HepG2 (cell line): ENCODE results near the gene NISCH. TPM values are rescaled to one million over a fixed set of nuclear protein-coding genes. Genes with fewer than 3 reads are reported as not detected.
A peak's percentile ranks its signal among the peaks of the same experiment; 100 is the strongest.

Source experiments
- ATAC-seq: fragments of 200-7000 bp; cut with Tn5 transposase; 3 replicates; pipeline ENCODE4 v1.9.1; 2020; ENCODE audit warnings: mild to moderate bottlenecking, moderate library complexity
- BruUV-seq: library from RNA; stranded (reverse); fragments of 400-500 nt; replicated peaks from 2 replicates; lab custom pipeline; 2021; lab: Mats Ljungman, UMichigan
- CTCF ChIA-PET: fragments of 300-600 bp; formaldehyde crosslinking; extraction: SDS; loops from one replicate; lab custom pipeline; 2021; ENCODE audit warnings: low total read pairs, inconsistent platforms, low intra/inter-chr PET ratio; lab: Yijun Ruan, JAX
- POLR2A ChIA-PET: fragments of 350-600 bp; sonication (Branson Sonifier 250); formaldehyde crosslinking; loops from one replicate; lab custom pipeline; 2020; ENCODE audit warnings: antibody characterized with exemption, inconsistent platforms; lab: Yijun Ruan, JAX
- DNase-seq: peaks from one replicate; pipeline ENCODE4 v3.0.0-alpha.2; 2015; ENCODE audit warnings: low spot score
- FAIRE-seq: peaks from 3 replicates; lab custom pipeline; 2011; peaks lifted over from hg19 to GRCh38; lab: Jason Lieb, UNC
- H2AFZ ChIP-seq: one replicate; pipeline ENCODE4 v1.6.1; 2011; ENCODE audit warnings: low read length, inconsistent platforms
- H3K27ac ChIP-seq: fragments of 300-600 bp; 3 replicates; pipeline ENCODE4 v1.8.0; 2011; ENCODE audit warnings: mixed run types, mild to moderate bottlenecking, mixed read lengths, low read length, inconsistent platforms; ENCODE audit not compliant: insufficient read depth; ENCODE audit errors: extremely low read length
- H3K27me3 ChIP-seq, 2 experiments: fragments of 200-600 bp in 1 of 2; 2 replicates in 1 of 2; 3 replicates in 1 of 2; pipeline versions ENCODE4 v1.6.0 to v1.8.0; 2011; ENCODE audit warnings: low read length in 2 of 2, mild to moderate bottlenecking in 2 of 2, moderate library complexity in 2 of 2, inconsistent platforms in 1 of 2; ENCODE audit not compliant: insufficient read depth in 2 of 2, control insufficient read depth in 1 of 2
- H3K36me3 ChIP-seq, 2 experiments: fragments of 200-600 bp in 1 of 2; replicated peaks in 1 of 2; 2 replicates in 1 of 2; 3 replicates in 1 of 2; pipeline versions ENCODE4 v1.5.1 to v1.8.0; 2011; ENCODE audit warnings: low read length in 2 of 2, inconsistent platforms in 1 of 2; ENCODE audit not compliant: insufficient read depth in 2 of 2, control insufficient read depth in 1 of 2
- H3K4me1 ChIP-seq: 2 replicates; pipeline ENCODE4 v1.5.1; 2012; ENCODE audit warnings: low read length, inconsistent platforms; ENCODE audit not compliant: insufficient read depth
- H3K4me2 ChIP-seq: 2 replicates; pipeline ENCODE4 v1.6.0; 2011; ENCODE audit warnings: low read depth, low read length, inconsistent platforms
- H3K4me3 ChIP-seq, 3 experiments: fragments of 200-600 bp in 1 of 3; sonication (generic), shearing (Covaris generic) in 1 of 3; replicated peaks in 1 of 3; 2 replicates each; pipeline ENCODE4 v1.5.1; 2011 to 2016; ENCODE audit warnings: low read length in 3 of 3, inconsistent platforms in 2 of 3, low read depth in 2 of 3, mild to moderate bottlenecking in 2 of 3, control low read depth in 1 of 3, mixed read lengths in 1 of 3; ENCODE audit not compliant: insufficient read depth in 1 of 3
- H3K79me2 ChIP-seq: one replicate; pipeline ENCODE4 v1.6.1; 2011; ENCODE audit warnings: low read length, inconsistent platforms; ENCODE audit not compliant: insufficient read depth
- H3K9ac ChIP-seq: 2 replicates; pipeline ENCODE4 v1.6.0; 2011; ENCODE audit warnings: mild to moderate bottlenecking, low read depth, low read length, inconsistent platforms; ENCODE audit not compliant: insufficient read depth
- H3K9me3 ChIP-seq: 2 replicates; pipeline ENCODE4 v1.5.1; 2012; ENCODE audit warnings: mild to moderate bottlenecking, low read length
- H4K20me1 ChIP-seq: 2 replicates; pipeline ENCODE4 v1.6.0; 2011; ENCODE audit warnings: inconsistent platforms, mild to moderate bottlenecking, low read length, moderate library complexity; ENCODE audit not compliant: insufficient read depth
- HMGXB4 ChIP-seq, 2 experiments: sonication (generic) in 1 of 2; formaldehyde crosslinking in 1 of 2; IDR thresholded peaks; 2 replicates each; pipeline versions ENCODE4 v1.4.0 to v1.6.1; 2018 to 2020; ENCODE audit warnings: missing genetic modification reagents in 2 of 2, borderline replicate concordance in 1 of 2, low read depth in 1 of 2, mild to moderate bottlenecking in 1 of 2, missing biosample characterization in 1 of 2
- NFE2L1 ChIP-seq: sonication (generic); formaldehyde crosslinking; IDR thresholded peaks from 2 replicates; pipeline ENCODE4 v1.4.0; 2020; ENCODE audit warnings: missing genetic modification reagents, mild to moderate bottlenecking, borderline replicate concordance
- ZC3H13 ChIP-seq: sonication (generic); formaldehyde crosslinking; IDR thresholded peaks from 2 replicates; pipeline ENCODE4 v1.8.1; 2023; ENCODE audit warnings: mild to moderate bottlenecking, missing genetic modification reagents, moderate library complexity
- ZFYVE20 ChIP-seq: sonication (generic); formaldehyde crosslinking; IDR thresholded peaks from 2 replicates; pipeline ENCODE4 v1.8.0; 2023; ENCODE audit warnings: low read depth, mild to moderate bottlenecking, moderate library complexity, missing genetic modification reagents, borderline replicate concordance
- ZNF362 ChIP-seq: sonication (generic); formaldehyde crosslinking; IDR thresholded peaks from 2 replicates; pipeline ENCODE4 v1.4.0; 2020; ENCODE audit warnings: missing genetic modification reagents, mild to moderate bottlenecking, borderline replicate concordance
- ZNF512B ChIP-seq: sonication (generic); formaldehyde crosslinking; IDR thresholded peaks from 2 replicates; pipeline ENCODE4 v1.5.1; 2020; ENCODE audit warnings: missing genetic modification reagents, mild to moderate bottlenecking, borderline replicate concordance
- ZNF670 ChIP-seq: sonication (generic); formaldehyde crosslinking; IDR thresholded peaks from 2 replicates; pipeline ENCODE4 v1.8.0; 2022; ENCODE audit warnings: mild to moderate bottlenecking, missing genetic modification reagents, borderline replicate concordance
- WGBS: methylation state at CpG from one replicate; pipeline ENCODE4 v1.1.6; 2017; ENCODE audit warnings: low lambda C conversion rate; 5-methylcytosine and 5-hydroxymethylcytosine counted together
- in situ Hi-C: cut with HindIII; loops from 2 replicates; pipeline ENCODE4 v1.10.0; 2017; ENCODE audit warnings: low pct_unique_long_range_greater_than_20kb; ENCODE audit not compliant: extremely low pct_ligation_motif_present
- intact Hi-C: fragments of 100-400 bp; cut with micrococcal nuclease; formaldehyde crosslinking; loops from one replicate; pipeline ENCODE4 v1.10.0; 2022; ENCODE audit not compliant: unreplicated experiment
- polyA plus RNA-seq, 8 experiments: library from polyadenylated mRNA; depleted of rRNA in 3 of 8; stranded (reverse) in 7 of 8; unstranded in 1 of 8; fragments of >200 nt; fragmentation: Illumina TruSeq in 4 of 8; extraction: Trizol in 4 of 8; gene quantifications; 2 replicates each; pipeline versions ENCODE4 v1.2.1 to v1.2.3, GENCODE V29; 2011 to 2016; ENCODE audit warnings: low read depth in 4 of 8, missing spikeins in 1 of 8, mixed read lengths in 1 of 8; ENCODE audit not compliant: insufficient read depth in 1 of 8
- total RNA-seq, 5 experiments: library from RNA; depleted of rRNA; stranded (reverse); fragments of >200 nt; fragmentation: Illumina TruSeq; extraction: Trizol; gene quantifications; 2 replicates each; pipeline ENCODE4 v1.2.3, GENCODE V29; 2016; ENCODE audit warnings: low read depth in 1 of 5

The NISCH gene
- total and polyA plus RNA-seq, 2 of the 13 experiments (the other 11 are each of a cell fraction or from before 2014, with no cell fraction given) = 27.0 to 47.6 TPM

GRCh38 chr3:52488746-52489145 is 33.3 kb downstream of the NISCH start (continued):
- TF ChIP-seq ZNF362 (no peak), ZNF512B (no peak), ZNF670 (CRISPR knock-in tag) (no peak)

GRCh38 chr3:52489453-52489852 is 34.0 kb downstream of the NISCH start:
- Histone ChIP-seq H4K20me1 (no peaks in the 10 kb centered on the region; the same call in 1 of the 2 replicates), H3K9ac (no peak overlapping the region), H3K4me3 (no peak overlapping the region), H2AFZ (no peak overlapping the region), H3K4me1 (no peaks in the 10 kb centered on the region), H3K27me3 (no peaks in the 10 kb centered on the region), H3K27ac (no peak overlapping the region), H3K36me3 (peaks cover 18 to 41% of the 10 kb centered on the region in 2 experiments), H3K9me3 (no peaks in the 10 kb centered on the region), H3K4me2 (no peak overlapping the region), H3K79me2 (no peaks in the 10 kb centered on the region)
- ATAC-seq (no peak), FAIRE-seq (no peak), DNase-seq (no peak)
- no TSS peak for BruUV-seq
- 0 out of 2 replicates have a peak, but pooled peaks have one; percentile 12 for TF ChIP-seq ZC3H13 (CRISPR knock-in tag)
- TF ChIP-seq ZFYVE20 (CRISPR knock-in tag) = no peak
- TF ChIP-seq NFE2L1 = no peak
- no peak for TF ChIP-seq HMGXB4 (CRISPR knock-in tag; IDR thresholded peaks at IDR 0.05; ENCODE audit: borderline replicate concordance in 1 of 2, low read depth in 1 of 2)
- in situ Hi-C loops (no loop called here), intact Hi-C loops (no loop called here)
- ChIA-PET CTCF (no interaction called here), POLR2A (no interaction called here)
- WGBS = 94% methylated on average over 6 of the region's 18 CpGs
